HEK293 (cell line): ENCODE measurements around the gene GPI.

Experiments
- CTCF ChIA-PET: fragments of 350-600 bp; formaldehyde crosslinking; extraction: SDS; loops from one replicate; lab custom pipeline; 2021; ENCODE audit warnings: antibody characterized with exemption; lab: Yijun Ruan, JAX
- POLR2A ChIA-PET: fragments of 300-600 bp; formaldehyde crosslinking; extraction: SDS; loops from one replicate; lab custom pipeline; 2020; ENCODE audit warnings: antibody characterized with exemption, inconsistent platforms; lab: Yijun Ruan, JAX
- H3K27ac ChIP-seq: fragments of 200-500 bp; sonication (Bioruptor generic); 2 replicates; pipeline ENCODE4 v1.5.1; 2014; ENCODE audit warnings: low read depth, low read length, control low read depth, inconsistent platforms; ENCODE audit errors: extremely low read depth
- H3K36me3 ChIP-seq, 2 experiments: fragments of 200-500 bp in 1 of 2; sonication (Bioruptor generic) in 1 of 2; 1 replicate in 1 of 2; 2 replicates in 1 of 2; pipeline ENCODE4 v1.5.1; 2014 to 2017; ENCODE audit warnings: inconsistent platforms in 2 of 2, low read length in 2 of 2; ENCODE audit not compliant: control insufficient read depth in 2 of 2, insufficient read depth in 1 of 2
- H3K4me1 ChIP-seq: fragments of 200-500 bp; sonication (Bioruptor generic); 2 replicates; pipeline ENCODE4 v1.5.1; 2014; ENCODE audit warnings: mild to moderate bottlenecking, low read length, inconsistent platforms; ENCODE audit not compliant: control insufficient read depth, insufficient read depth
- H3K4me3 ChIP-seq: 2 replicates; pipeline ENCODE4 v1.5.1; 2011; ENCODE audit warnings: low read depth, mild to moderate bottlenecking, control low read depth, low read length, moderate library complexity
- H3K9me3 ChIP-seq: fragments of 200-500 bp; sonication (Bioruptor generic); 2 replicates; pipeline ENCODE4 v1.5.1; 2014; ENCODE audit warnings: low read depth, low read length, inconsistent platforms; ENCODE audit not compliant: control insufficient read depth, insufficient read depth
- GLIS1 ChIP-seq: fragments of 450-650 bp; formaldehyde crosslinking; IDR thresholded peaks from 2 replicates; pipeline ENCODE4 v1.5.1; 2016; ENCODE audit warnings: missing biosample characterization, missing genetic modification characterization
- KLF10 ChIP-seq: fragments of 450-650 bp; IDR thresholded peaks from 2 replicates; pipeline ENCODE4 v1.5.1; 2018; ENCODE audit warnings: missing biosample characterization, mild to moderate bottlenecking, missing genetic modification characterization
- KLF16 ChIP-seq: fragments of 450-650 bp; formaldehyde crosslinking; IDR thresholded peaks from 2 replicates; pipeline ENCODE4 v1.5.1; 2017; ENCODE audit warnings: missing biosample characterization, missing genetic modification characterization
- PRDM1 ChIP-seq: fragments of 450-650 bp; formaldehyde crosslinking; IDR thresholded peaks from 2 replicates; pipeline ENCODE4; 2016; ENCODE audit warnings: missing biosample characterization, missing genetic modification characterization
- SCRT1 ChIP-seq: fragments of 450-650 bp; formaldehyde crosslinking; IDR thresholded peaks from 2 replicates; pipeline ENCODE4 v1.5.1; 2016; ENCODE audit warnings: missing biosample characterization, missing genetic modification characterization, borderline replicate concordance
- WT1 ChIP-seq: fragments of 450-650 bp; formaldehyde crosslinking; IDR thresholded peaks from 2 replicates; pipeline ENCODE4 v1.5.1; 2016; ENCODE audit warnings: missing biosample characterization, missing genetic modification characterization
- ZBTB17 ChIP-seq: fragments of 450-650 bp; formaldehyde crosslinking; IDR thresholded peaks from 2 replicates; pipeline ENCODE4 v1.5.1; 2016; ENCODE audit warnings: missing biosample characterization, missing genetic modification characterization
- ZBTB21 ChIP-seq: fragments of 450-650 bp; formaldehyde crosslinking; IDR thresholded peaks from 2 replicates; pipeline ENCODE4 v1.5.1; 2017; ENCODE audit warnings: missing biosample characterization, missing genetic modification characterization
- ZBTB44 ChIP-seq: fragments of 450-650 bp; IDR thresholded peaks from 2 replicates; pipeline ENCODE4 v1.5.1; 2018; ENCODE audit warnings: missing biosample characterization, mild to moderate bottlenecking, missing genetic modification characterization
- ZNF121 ChIP-seq: fragments of 450-650 bp; formaldehyde crosslinking; IDR thresholded peaks from 2 replicates; pipeline ENCODE4 v1.5.1; 2016; ENCODE audit warnings: missing biosample characterization, missing genetic modification characterization
- ZNF24 ChIP-seq: fragments of 450-650 bp; formaldehyde crosslinking; IDR thresholded peaks from 2 replicates; pipeline ENCODE4 v1.5.1; 2016; ENCODE audit warnings: missing biosample characterization, missing genetic modification characterization
- ZNF274 ChIP-seq, 2 experiments: fragments of 200-500 bp in 1 of 2; fragments of 450-650 bp in 1 of 2; sonication (Bioruptor generic) in 1 of 2; formaldehyde crosslinking in 1 of 2; IDR thresholded peaks; 2 replicates each; pipeline versions ENCODE4 v1.5.1 to v1.6.1; 2014 to 2016; ENCODE audit warnings: borderline replicate concordance in 1 of 2, inconsistent platforms in 1 of 2, low read length in 1 of 2, missing biosample characterization in 1 of 2, missing genetic modification characterization in 1 of 2
- ZNF433 ChIP-seq: fragments of 450-650 bp; formaldehyde crosslinking; IDR thresholded peaks from 2 replicates; pipeline ENCODE4 v1.5.1; 2016; ENCODE audit warnings: missing biosample characterization, missing genetic modification characterization, low read depth
- ZNF561 ChIP-seq: fragments of 450-650 bp; IDR thresholded peaks from 2 replicates; pipeline ENCODE4 v1.5.1; 2018; ENCODE audit warnings: missing biosample characterization, missing genetic modification characterization, borderline replicate concordance
- ZNF621 ChIP-seq: fragments of 450-650 bp; formaldehyde crosslinking; IDR thresholded peaks from 2 replicates; pipeline ENCODE4 v1.5.1; 2017; ENCODE audit warnings: missing biosample characterization, missing genetic modification characterization
- ZNF660 ChIP-seq: fragments of 450-650 bp; IDR thresholded peaks from 2 replicates; pipeline ENCODE4 v1.5.1; 2018; ENCODE audit warnings: missing biosample characterization, mild to moderate bottlenecking, missing genetic modification characterization
- ZNF664 ChIP-seq: fragments of 450-650 bp; formaldehyde crosslinking; IDR thresholded peaks from 2 replicates; pipeline ENCODE4 v1.5.1; 2016; ENCODE audit warnings: missing biosample characterization, missing genetic modification characterization
- ZNF692 ChIP-seq: fragments of 450-650 bp; formaldehyde crosslinking; IDR thresholded peaks from 2 replicates; pipeline ENCODE4 v1.5.1; 2016; ENCODE audit warnings: missing biosample characterization, missing genetic modification characterization
- ZNF76 ChIP-seq: fragments of 450-650 bp; formaldehyde crosslinking; IDR thresholded peaks from 2 replicates; pipeline ENCODE4; 2016; ENCODE audit warnings: low read depth, missing biosample characterization, missing genetic modification characterization, borderline replicate concordance
- ZNF777 ChIP-seq: fragments of 450-650 bp; formaldehyde crosslinking; IDR thresholded peaks from 2 replicates; pipeline ENCODE4 v1.5.1; 2017; ENCODE audit warnings: missing biosample characterization, missing genetic modification characterization, borderline replicate concordance
- TF ChIP-seq, protein P1 (sequence below): fragments of 450-650 bp; IDR thresholded peaks from 2 replicates; pipeline ENCODE4 v1.5.1; 2018; ENCODE audit warnings: missing biosample characterization, missing genetic modification characterization
- TF ChIP-seq, protein P2 (sequence below): fragments of 450-650 bp; formaldehyde crosslinking; IDR thresholded peaks from 2 replicates; pipeline ENCODE4 v1.5.1; 2016; ENCODE audit warnings: missing biosample characterization, missing genetic modification characterization
- TF ChIP-seq, protein P3 (sequence below): fragments of 450-650 bp; formaldehyde crosslinking; IDR thresholded peaks from 2 replicates; pipeline ENCODE4 v1.5.1; 2016; ENCODE audit warnings: missing biosample characterization, missing genetic modification characterization
- TF ChIP-seq, protein P4 (sequence below): fragments of 450-650 bp; formaldehyde crosslinking; IDR thresholded peaks from 2 replicates; pipeline ENCODE4 v1.5.1; 2016; ENCODE audit warnings: missing biosample characterization, missing genetic modification characterization

GPI gene

DNA sequence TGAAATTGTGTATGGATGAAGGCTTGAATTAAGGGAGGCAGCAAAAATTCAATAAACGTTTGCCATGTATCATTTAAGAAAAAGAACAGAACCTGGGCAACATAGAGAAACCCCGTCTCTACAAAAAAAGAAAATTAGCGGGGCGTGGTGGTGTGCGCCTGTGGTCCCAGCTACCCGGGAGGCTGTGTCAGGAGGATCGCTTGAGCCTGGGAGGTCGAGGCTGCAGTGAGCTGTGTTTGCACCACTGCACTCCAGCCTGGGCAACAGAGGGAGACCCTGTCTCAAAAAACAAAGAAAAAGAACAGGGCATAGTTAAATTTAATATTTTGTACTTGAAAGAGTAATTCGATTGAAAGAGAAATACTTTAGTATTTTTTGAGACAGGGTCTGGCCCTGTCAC, 64.6 kb downstream of the GPI start (continued):
- TF ChIP-seq, protein P1, sequence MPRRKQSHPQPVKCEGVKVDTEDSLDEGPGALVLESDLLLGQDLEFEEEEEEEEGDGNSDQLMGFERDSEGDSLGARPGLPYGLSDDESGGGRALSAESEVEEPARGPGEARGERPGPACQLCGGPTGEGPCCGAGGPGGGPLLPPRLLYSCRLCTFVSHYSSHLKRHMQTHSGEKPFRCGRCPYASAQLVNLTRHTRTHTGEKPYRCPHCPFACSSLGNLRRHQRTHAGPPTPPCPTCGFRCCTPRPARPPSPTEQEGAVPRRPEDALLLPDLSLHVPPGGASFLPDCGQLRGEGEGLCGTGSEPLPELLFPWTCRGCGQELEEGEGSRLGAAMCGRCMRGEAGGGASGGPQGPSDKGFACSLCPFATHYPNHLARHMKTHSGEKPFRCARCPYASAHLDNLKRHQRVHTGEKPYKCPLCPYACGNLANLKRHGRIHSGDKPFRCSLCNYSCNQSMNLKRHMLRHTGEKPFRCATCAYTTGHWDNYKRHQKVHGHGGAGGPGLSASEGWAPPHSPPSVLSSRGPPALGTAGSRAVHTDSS (tag by site-specific recombination): no peak
- TF ChIP-seq ZNF121 (tag by site-specific recombination) (peak; percentile 93), WT1 (tag by site-specific recombination) (no peak; the same call in 1 of the 2 replicates), ZNF777 (no peak), ZNF274 (IDR thresholded peaks at IDR 0.05; ENCODE audit: low read length) (no peak), ZNF274 (tag by site-specific recombination; IDR thresholded peaks at IDR 0.05; ENCODE audit: borderline replicate concordance) (no peak), GLIS1 (tag by site-specific recombination) (peak; percentile 75), ZNF664 (tag by site-specific recombination) (peak; percentile 35; the same call in 1 of the 2 replicates), KLF10 (tag by site-specific recombination) (no peak)
- TF ChIP-seq, protein P2, sequence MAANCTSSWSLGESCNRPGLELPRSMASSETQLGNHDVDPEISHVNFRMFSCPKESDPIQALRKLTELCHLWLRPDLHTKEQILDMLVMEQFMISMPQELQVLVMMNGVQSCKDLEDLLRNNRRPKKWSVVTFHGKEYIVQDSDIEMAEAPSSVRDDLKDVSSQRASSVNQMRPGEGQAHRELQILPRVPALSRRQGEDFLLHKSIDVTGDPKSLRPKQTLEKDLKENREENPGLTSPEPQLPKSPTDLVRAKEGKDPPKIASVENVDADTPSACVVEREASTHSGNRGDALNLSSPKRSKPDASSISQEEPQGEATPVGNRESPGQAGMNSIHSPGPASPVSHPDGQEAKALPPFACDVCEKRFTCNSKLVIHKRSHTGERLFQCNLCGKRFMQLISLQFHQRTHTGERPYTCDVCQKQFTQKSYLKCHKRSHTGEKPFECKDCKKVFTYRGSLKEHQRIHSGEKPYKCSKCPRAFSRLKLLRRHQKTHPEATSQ: 0 out of 2 replicates have a peak, but pooled peaks have one; percentile 23

DNA sequence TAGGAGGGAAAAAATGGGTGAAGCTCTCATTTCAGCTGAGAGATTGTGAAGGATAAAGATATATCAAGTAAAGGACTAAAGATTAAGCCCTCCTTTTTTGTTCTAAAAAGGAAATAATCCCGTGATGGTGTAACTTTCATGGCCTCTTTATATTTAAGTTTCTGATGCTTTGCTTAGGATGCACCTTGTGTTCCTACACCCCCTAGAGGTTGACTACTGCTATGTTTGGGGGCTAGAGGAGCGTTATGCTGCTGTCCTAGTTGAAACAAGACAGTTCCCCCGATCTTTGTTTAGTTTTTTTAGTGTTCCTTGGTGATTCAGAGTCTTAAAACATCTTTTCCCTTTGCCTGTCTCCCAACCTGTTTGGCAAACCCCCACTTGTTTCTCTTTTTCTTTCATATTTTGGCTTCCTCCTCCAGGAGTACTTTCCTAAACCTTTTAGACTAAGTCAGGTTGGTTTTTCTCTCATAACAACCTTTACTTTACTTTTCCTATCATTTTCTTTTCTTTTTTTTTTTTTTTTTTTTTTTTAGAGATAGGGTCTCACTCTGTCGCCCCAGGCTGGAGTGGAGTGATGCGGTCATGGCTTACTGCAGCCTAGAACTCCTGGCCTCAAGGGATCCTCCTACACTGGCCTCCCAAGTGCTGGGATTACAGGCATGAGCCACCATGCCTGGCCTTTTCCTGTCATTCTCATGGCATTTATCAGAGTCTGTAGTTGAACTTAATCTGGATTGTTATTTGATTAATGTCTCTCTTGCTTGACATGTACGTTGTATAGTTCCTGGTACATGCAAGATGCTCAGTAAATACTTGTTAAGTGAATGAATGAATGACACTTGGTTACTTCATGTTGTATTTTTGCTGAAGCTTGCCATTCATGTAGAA, 66.0 kb downstream of the GPI start:
- H3K27ac ChIP-seq: no peak overlapping the region
- no peak overlapping the region for H3K4me3 ChIP-seq
- H3K4me1 ChIP-seq: peaks cover 39% of the 10 kb centered on the region
- H3K9me3 ChIP-seq: no peaks in the 10 kb centered on the region
- ChIA-PET POLR2A (interaction anchor here (0.5 to 0.9 kb wide), 3 partner anchors 19 to 27 kb away, joined by 3 to 4 read pairs (median 3); partner anchors contain the start of gene PDCD2L), CTCF (interaction anchor here (0.5 to 3.7 kb wide), 31 partner anchors 10 to 239 kb away, joined by 3 to 69 read pairs (median 4); no protein-coding TSS in a partner anchor)
- H3K36me3 ChIP-seq: peaks cover 60 to 76% of the 10 kb centered on the region in 2 experiments
- TF ChIP-seq ZNF660 (tag by site-specific recombination) (peak; percentile 73), ZNF433 (tag by site-specific recombination) (no peak), ZNF24 (tag by site-specific recombination) (peak; percentile 82; the same call in 1 of the 2 replicates), SCRT1 (tag by site-specific recombination) (peak; percentile 57; the same call in 1 of the 2 replicates), ZNF561 (tag by site-specific recombination) (0 out of 2 replicates have a peak, but pooled peaks have one; percentile 24), ZBTB21 (tag by site-specific recombination) (peak; percentile 35; the same call in 1 of the 2 replicates), KLF16 (tag by site-specific recombination) (no peak), ZNF664 (tag by site-specific recombination) (0 out of 2 replicates have a peak, but pooled peaks have one; percentile 5), ZNF76 (peak; percentile 12; the same call in 1 of the 2 replicates), ZNF692 (tag by site-specific recombination) (no peak; the same call in 1 of the 2 replicates), ZBTB44 (tag by site-specific recombination) (no peak), PRDM1 (peak; percentile 90), ZNF621 (no peak), ZBTB17 (tag by site-specific recombination) (peak; percentile 35; the same call in 1 of the 2 replicates)
- TF ChIP-seq, protein P3, sequence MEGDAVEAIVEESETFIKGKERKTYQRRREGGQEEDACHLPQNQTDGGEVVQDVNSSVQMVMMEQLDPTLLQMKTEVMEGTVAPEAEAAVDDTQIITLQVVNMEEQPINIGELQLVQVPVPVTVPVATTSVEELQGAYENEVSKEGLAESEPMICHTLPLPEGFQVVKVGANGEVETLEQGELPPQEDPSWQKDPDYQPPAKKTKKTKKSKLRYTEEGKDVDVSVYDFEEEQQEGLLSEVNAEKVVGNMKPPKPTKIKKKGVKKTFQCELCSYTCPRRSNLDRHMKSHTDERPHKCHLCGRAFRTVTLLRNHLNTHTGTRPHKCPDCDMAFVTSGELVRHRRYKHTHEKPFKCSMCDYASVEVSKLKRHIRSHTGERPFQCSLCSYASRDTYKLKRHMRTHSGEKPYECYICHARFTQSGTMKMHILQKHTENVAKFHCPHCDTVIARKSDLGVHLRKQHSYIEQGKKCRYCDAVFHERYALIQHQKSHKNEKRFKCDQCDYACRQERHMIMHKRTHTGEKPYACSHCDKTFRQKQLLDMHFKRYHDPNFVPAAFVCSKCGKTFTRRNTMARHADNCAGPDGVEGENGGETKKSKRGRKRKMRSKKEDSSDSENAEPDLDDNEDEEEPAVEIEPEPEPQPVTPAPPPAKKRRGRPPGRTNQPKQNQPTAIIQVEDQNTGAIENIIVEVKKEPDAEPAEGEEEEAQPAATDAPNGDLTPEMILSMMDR: peak; percentile 86
- TF ChIP-seq, protein P4, sequence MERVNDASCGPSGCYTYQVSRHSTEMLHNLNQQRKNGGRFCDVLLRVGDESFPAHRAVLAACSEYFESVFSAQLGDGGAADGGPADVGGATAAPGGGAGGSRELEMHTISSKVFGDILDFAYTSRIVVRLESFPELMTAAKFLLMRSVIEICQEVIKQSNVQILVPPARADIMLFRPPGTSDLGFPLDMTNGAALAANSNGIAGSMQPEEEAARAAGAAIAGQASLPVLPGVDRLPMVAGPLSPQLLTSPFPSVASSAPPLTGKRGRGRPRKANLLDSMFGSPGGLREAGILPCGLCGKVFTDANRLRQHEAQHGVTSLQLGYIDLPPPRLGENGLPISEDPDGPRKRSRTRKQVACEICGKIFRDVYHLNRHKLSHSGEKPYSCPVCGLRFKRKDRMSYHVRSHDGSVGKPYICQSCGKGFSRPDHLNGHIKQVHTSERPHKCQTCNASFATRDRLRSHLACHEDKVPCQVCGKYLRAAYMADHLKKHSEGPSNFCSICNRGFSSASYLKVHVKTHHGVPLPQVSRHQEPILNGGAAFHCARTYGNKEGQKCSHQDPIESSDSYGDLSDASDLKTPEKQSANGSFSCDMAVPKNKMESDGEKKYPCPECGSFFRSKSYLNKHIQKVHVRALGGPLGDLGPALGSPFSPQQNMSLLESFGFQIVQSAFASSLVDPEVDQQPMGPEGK (tag by site-specific recombination): peak; percentile 39; the same call in 1 of the 2 replicates
